ENCODE measurements around the gene AQP7. TPM values are rescaled to one million over a fixed set of nuclear protein-coding genes. Genes with fewer than 3 reads are reported as not detected.

The AQP7 gene
- total RNA-seq, 1 experiment from 2014 or later = 2.2 TPM

DNA sequence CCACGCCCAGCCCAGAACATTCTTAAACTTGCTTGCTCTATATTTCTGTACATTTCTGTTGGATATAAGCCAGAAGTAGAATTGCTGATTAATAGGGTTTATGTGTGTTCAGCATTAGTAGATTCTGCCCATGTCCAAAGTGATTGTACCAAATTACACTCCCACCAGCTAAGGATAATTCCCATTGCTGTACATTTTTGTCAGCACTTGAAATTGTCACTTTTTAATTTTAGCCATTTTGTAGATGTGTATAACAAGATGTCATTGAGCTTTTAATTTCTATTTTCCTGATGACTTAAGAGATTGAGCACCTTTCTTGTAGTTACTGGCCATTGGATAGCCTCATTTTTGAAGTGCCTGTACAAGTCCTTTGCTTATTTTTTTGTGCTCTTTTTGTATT lies 46.4 kb downstream of the AQP7 start:
- Histone ChIP-seq H3K4me1 (no peaks in the 10 kb centered on the region), H3K36me3 (ENCODE audit: control insufficient read depth, insufficient read depth, low read length) (peaks cover 1% of the 10 kb centered on the region; the same call in 1 of the 2 replicates), H3K27me3 (replicated peaks; ENCODE audit: control insufficient read depth, insufficient read depth, low read length) (no peaks in the 10 kb centered on the region), H3K9me3 (no peaks in the 10 kb centered on the region), H3K4me3 (ENCODE audit: low read depth, low read length) (no peak overlapping the region)
- Mint-ChIP-seq H3K4me1 (ENCODE audit: low read depth, unreplicated experiment) (no peaks in the 10 kb centered on the region), H3K4me3 (ENCODE audit: unreplicated experiment) (no peak overlapping the region), H3K27ac (ENCODE audit: unreplicated experiment) (no peak overlapping the region), H3K9me3 (ENCODE audit: unreplicated experiment) (no peaks in the 10 kb centered on the region), H3K36me3 (ENCODE audit: insufficient read depth, unreplicated experiment) (peaks cover 5% of the 10 kb centered on the region), H3K27me3 (ENCODE audit: insufficient read depth, unreplicated experiment) (no peaks in the 10 kb centered on the region)
- no TSS peak for BruUV-seq (replicated peaks)
- DNase-seq = no peak
- TF ChIP-seq, protein P1, sequence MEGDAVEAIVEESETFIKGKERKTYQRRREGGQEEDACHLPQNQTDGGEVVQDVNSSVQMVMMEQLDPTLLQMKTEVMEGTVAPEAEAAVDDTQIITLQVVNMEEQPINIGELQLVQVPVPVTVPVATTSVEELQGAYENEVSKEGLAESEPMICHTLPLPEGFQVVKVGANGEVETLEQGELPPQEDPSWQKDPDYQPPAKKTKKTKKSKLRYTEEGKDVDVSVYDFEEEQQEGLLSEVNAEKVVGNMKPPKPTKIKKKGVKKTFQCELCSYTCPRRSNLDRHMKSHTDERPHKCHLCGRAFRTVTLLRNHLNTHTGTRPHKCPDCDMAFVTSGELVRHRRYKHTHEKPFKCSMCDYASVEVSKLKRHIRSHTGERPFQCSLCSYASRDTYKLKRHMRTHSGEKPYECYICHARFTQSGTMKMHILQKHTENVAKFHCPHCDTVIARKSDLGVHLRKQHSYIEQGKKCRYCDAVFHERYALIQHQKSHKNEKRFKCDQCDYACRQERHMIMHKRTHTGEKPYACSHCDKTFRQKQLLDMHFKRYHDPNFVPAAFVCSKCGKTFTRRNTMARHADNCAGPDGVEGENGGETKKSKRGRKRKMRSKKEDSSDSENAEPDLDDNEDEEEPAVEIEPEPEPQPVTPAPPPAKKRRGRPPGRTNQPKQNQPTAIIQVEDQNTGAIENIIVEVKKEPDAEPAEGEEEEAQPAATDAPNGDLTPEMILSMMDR (IDR thresholded peaks at IDR 0.05; ENCODE audit: insufficient read depth in 1 of 2, low read depth in 1 of 2, low read length in 1 of 2, severe bottlenecking in 1 of 2, unreplicated experiment in 1 of 2) = no peak
- POLR2A ChIA-PET = no interaction called here
- intact Hi-C loops (cut with micrococcal nuclease; ENCODE audit: unreplicated experiment) = no loop called here
- CTCF ChIA-PET = no interaction called here

DNA sequence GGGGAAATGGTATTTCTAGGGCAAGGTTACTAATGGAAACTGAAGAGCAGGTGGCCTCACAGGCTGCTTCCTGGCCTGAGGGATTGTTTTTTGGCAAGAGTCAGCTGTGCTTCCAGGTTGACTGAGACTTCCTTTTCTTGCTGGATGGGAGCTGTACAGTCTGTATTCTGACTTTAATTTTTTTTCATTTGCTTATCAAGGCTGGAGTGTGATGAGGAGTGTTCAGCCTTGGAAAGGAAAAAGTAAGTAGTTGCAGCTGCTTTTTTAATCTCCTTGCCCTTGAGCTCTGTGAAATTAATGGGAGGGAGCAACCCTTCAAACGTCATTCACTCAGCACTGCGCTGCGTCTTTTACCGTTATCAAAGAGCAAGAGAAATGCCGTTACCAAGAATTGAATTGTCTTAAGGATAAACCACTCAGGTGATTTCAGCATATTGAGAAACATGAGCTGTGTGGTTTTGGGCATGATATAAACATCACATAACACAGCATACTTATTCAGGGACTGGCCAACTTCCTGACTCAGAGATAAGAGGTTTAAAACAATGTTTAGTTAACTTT lies 47.6 kb downstream of the AQP7 start:
- intact Hi-C loops (cut with micrococcal nuclease; ENCODE audit: unreplicated experiment) = no loop called here
- Mint-ChIP-seq H3K36me3 (ENCODE audit: insufficient read depth, unreplicated experiment) (peaks cover 5% of the 10 kb centered on the region), H3K9me3 (ENCODE audit: unreplicated experiment) (no peaks in the 10 kb centered on the region), H3K27ac (ENCODE audit: unreplicated experiment) (no peak overlapping the region), H3K27me3 (ENCODE audit: insufficient read depth, unreplicated experiment) (no peaks in the 10 kb centered on the region), H3K4me3 (ENCODE audit: unreplicated experiment) (no peak overlapping the region), H3K4me1 (ENCODE audit: low read depth, unreplicated experiment) (no peaks in the 10 kb centered on the region)
- TF ChIP-seq, protein P1 (IDR thresholded peaks at IDR 0.05; ENCODE audit: insufficient read depth in 1 of 2, low read depth in 1 of 2, low read length in 1 of 2, severe bottlenecking in 1 of 2, unreplicated experiment in 1 of 2) = no peak
- POLR2A ChIA-PET = no interaction called here
- Histone ChIP-seq H3K4me3 (ENCODE audit: low read depth, low read length) (no peak overlapping the region), H3K27me3 (replicated peaks; ENCODE audit: control insufficient read depth, insufficient read depth, low read length) (no peaks in the 10 kb centered on the region), H3K9me3 (no peaks in the 10 kb centered on the region), H3K4me1 (no peaks in the 10 kb centered on the region), H3K36me3 (ENCODE audit: control insufficient read depth, insufficient read depth, low read length) (peaks cover 1% of the 10 kb centered on the region; the same call in 1 of the 2 replicates)
- CTCF ChIA-PET = no interaction called here
- no TSS peak for BruUV-seq (replicated peaks)
- DNase-seq = no peak

DNA sequence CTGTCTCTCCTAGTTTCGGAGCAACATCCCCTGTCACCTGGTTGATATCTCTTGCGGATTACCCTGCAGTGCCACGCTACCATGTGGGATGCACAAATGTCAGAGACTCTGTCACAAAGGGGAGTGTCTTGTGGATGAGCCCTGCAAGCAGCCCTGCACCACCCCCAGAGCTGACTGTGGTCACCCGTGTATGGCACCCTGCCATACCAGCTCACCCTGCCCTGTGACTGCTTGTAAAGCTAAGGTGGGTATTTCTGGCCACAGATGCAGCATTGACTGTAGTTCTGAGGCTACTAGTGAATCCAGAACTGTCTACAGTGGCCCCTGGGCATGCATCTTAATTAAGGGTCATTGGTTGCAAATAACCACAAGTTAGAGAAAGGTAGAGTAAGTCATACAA lies 50.8 kb downstream of the AQP7 start:
- peaks cover 21% of the 10 kb centered on the region for H3K36me3 Mint-ChIP-seq (ENCODE audit: insufficient read depth, unreplicated experiment)
- ChIA-PET CTCF (no interaction called here), POLR2A (no interaction called here)
- no peaks in the 10 kb centered on the region for H3K9me3 Mint-ChIP-seq (ENCODE audit: unreplicated experiment)
- H3K4me1 ChIP-seq = no peaks in the 10 kb centered on the region
- intact Hi-C loops (cut with micrococcal nuclease; ENCODE audit: unreplicated experiment) = no loop called here
- H3K27me3 Mint-ChIP-seq (ENCODE audit: insufficient read depth, unreplicated experiment) = no peaks in the 10 kb centered on the region
- H3K4me3 ChIP-seq (ENCODE audit: low read depth, low read length) = no peak overlapping the region
- H3K4me3 Mint-ChIP-seq (ENCODE audit: unreplicated experiment) = no peak overlapping the region
- H3K36me3 ChIP-seq (ENCODE audit: control insufficient read depth, insufficient read depth, low read length) = peaks cover 2% of the 10 kb centered on the region; the same call in 1 of the 2 replicates
- no peak for DNase-seq
- TF ChIP-seq, protein P1 (IDR thresholded peaks at IDR 0.05; ENCODE audit: insufficient read depth in 1 of 2, low read depth in 1 of 2, low read length in 1 of 2, severe bottlenecking in 1 of 2, unreplicated experiment in 1 of 2) = no peak
- no peaks in the 10 kb centered on the region for H3K27me3 ChIP-seq (replicated peaks; ENCODE audit: control insufficient read depth, insufficient read depth, low read length)
- H3K27ac Mint-ChIP-seq (ENCODE audit: unreplicated experiment) = no peak overlapping the region
- no TSS peak for BruUV-seq (replicated peaks)
- H3K9me3 ChIP-seq = no peaks in the 10 kb centered on the region
- H3K4me1 Mint-ChIP-seq (ENCODE audit: low read depth, unreplicated experiment) = no peaks in the 10 kb centered on the region
